Measurements from ENCODE around the gene CCDC102A.

Gene CCDC102A

GRCh38 chr16:57527610-57528360 is 8.6 kb downstream of the CCDC102A start:
- no peak for TF ChIP-seq CTCF (IDR thresholded peaks at IDR 0.05; ENCODE audit: low read depth, low read length, missing control alignments)
- no peak overlapping the region for H3K4me3 ChIP-seq (ENCODE audit: low read depth, low read length)
- no peak for DNase-seq (ENCODE audit: low read depth)

DNA sequence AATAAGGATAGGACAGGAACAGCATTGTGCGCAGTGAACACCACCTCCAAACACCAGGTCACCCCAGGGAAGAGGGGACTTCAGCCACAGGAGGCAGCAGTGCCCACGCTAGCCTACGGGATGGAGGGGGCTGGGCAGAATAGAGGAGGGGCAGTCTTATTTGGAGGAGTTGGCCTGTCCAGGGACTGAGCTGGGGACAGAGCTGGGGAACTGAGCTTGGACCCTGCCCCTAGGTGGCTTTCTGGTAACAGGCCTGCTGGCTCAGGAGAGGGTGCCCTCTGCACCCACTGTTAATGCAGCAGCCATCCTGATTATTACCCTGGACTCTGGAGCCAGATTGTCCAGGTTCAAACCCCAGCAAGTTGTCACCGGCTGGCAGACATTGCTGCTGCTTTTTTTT is 9.3 kb downstream of the CCDC102A start:
- no peak for TF ChIP-seq CTCF (IDR thresholded peaks at IDR 0.05; ENCODE audit: low read depth, low read length, missing control alignments)
- DNase-seq (ENCODE audit: low read depth), result no peak
- no peak overlapping the region for H3K4me3 ChIP-seq (ENCODE audit: low read depth, low read length)

- no peak overlapping the region for H3K4me3 ChIP-seq (ENCODE audit: low read depth, low read length)
- no peak for TF ChIP-seq CTCF (IDR thresholded peaks at IDR 0.05; ENCODE audit: low read depth, low read length, missing control alignments)
- no peak for DNase-seq (ENCODE audit: low read depth)
Measured at GRCh38 chr16:57526498-57526897, 9.9 kb downstream of the CCDC102A start.

DNA sequence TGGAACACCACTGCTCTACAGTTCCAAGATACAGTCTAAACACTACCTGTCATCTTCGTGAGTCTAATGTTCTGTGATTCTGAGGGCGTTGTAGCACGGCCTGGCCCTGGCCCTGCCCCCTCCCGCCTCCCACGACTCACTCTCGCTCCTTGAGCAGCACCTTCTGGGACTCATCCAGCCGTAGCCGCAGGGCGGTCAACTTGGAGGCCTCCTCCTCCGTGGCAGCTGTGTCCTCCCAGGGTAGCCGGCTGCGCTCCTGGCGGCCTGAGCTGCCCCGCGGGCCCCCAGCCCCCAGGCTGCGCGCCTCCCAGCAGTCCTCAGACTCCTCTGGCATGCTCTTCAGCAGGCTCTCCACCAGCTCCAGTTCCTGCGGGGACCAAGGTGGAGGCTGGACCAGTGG is 10.6 kb downstream of the CCDC102A start:
- DNase-seq (ENCODE audit: low read depth), result no peak
- no peak for TF ChIP-seq CTCF (IDR thresholded peaks at IDR 0.05; ENCODE audit: low read depth, low read length, missing control alignments)
- H3K4me3 ChIP-seq (ENCODE audit: low read depth, low read length), result no peak overlapping the region

DNA sequence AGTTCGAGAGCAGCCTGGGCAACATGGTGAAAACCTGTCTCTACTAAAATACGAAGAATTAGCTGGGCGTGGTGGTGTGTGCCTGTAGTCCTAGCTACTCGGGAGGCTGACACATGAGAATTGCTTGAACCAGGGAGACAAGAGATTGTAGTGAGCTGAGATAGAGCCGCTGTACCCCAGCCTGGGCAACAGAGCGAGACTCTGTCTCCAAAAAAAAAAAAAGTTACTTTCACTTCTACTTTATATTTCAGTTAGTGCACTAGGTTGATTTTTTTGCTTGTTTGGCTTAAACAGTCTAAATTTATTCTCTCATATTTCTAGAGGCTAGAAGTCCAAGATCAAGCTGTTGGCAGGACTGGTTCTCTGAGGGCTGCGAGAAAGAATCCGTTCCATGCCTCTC is 13.4 kb downstream of the CCDC102A start:
- TF ChIP-seq CTCF (IDR thresholded peaks at IDR 0.05; ENCODE audit: low read depth, low read length, missing control alignments), result no peak
- DNase-seq (ENCODE audit: low read depth), result no peak
- no peak overlapping the region for H3K4me3 ChIP-seq (ENCODE audit: low read depth, low read length)

DNA sequence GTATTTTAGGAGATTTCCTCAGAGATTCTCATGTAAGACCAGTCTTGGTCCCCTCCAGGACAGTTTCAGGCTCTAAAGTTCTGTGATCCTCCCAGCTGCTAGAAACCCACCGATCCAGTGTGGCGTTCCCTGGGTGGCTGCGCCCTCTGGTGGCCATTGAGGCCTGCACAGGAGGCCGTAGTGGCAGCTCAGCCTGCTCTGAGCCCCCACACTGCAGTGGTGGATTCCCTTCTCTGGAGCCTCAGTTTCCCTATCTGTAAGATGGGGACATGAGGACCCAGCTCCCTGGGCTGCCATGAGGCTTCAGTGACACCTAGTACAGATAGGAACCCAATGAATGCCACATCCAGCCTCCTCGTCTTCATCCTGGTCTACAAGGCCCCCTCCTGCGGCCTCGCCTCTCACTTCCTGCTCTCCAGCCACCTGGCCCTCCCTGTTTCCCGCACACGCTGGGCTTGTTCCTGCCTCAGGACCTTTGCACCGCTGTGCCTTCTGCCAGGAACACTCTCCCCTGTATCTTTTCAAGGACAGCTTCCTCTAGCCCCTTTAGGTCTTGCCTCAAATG is 16.5 kb downstream of the CCDC102A start:
- TF ChIP-seq CTCF (IDR thresholded peaks at IDR 0.05; ENCODE audit: low read depth, low read length, missing control alignments), result peak; percentile 100
- no peak for DNase-seq (ENCODE audit: low read depth)

DNA sequence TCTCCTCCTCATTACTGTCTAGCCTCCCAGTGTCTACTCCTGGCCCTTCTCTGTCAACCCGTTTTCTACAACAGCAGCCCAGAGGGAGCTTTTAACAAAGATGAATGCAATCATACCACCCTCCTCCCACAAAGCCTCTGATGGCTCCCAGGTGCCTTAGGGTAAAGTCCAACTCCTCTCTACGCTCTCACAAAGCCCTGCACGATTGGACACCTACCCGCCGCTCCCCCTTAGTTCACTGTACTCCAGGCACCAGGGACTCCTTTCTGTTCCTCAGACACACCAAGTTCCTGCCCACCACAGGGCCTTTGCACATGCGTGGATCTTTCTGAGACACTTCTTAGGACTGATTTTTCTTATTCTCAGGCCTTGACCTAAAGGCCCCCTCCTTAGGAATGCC is 17.4 kb downstream of the CCDC102A start:
- no peak for DNase-seq (ENCODE audit: low read depth)
- TF ChIP-seq CTCF (IDR thresholded peaks at IDR 0.05; ENCODE audit: low read depth, low read length, missing control alignments), result no peak

More for the DNA sequence above, 16.5 kb downstream of the CCDC102A start:
- H3K4me3 ChIP-seq (ENCODE audit: low read depth, low read length), result no peak overlapping the region

More for the DNA sequence above, 17.4 kb downstream of the CCDC102A start:
- no peak overlapping the region for H3K4me3 ChIP-seq (ENCODE audit: low read depth, low read length)

All from GM12864 (cell line).